Neuronal stem cell (in vitro differentiated cells): ENCODE data around the gene DESI2.

Experiments
- DNase-seq: peaks from one replicate; pipeline ENCODE4 v3.0.0-alpha.2; 2013; ENCODE audit warnings: low spot score
- H2AFZ ChIP-seq: one replicate; pipeline ENCODE4 v1.6.1; 2013; ENCODE audit warnings: mild to moderate bottlenecking, low read length, inconsistent platforms
- H2AK5ac ChIP-seq: 2 replicates; pipeline ENCODE4 v1.6.1; 2013; ENCODE audit warnings: low read depth, mild to moderate bottlenecking, inconsistent platforms, low read length, moderate library complexity, mixed read lengths
- H2BK120ac ChIP-seq: 2 replicates; pipeline ENCODE4 v1.6.1; 2013; ENCODE audit warnings: low read depth, mild to moderate bottlenecking, inconsistent platforms, low read length, moderate library complexity, mixed read lengths
- H2BK12ac ChIP-seq: one replicate; pipeline ENCODE4 v1.6.1; 2013; ENCODE audit warnings: low read length, inconsistent platforms
- H2BK15ac ChIP-seq: 2 replicates; pipeline ENCODE4 v1.6.1; 2013; ENCODE audit warnings: mild to moderate bottlenecking, low read length, inconsistent platforms, mixed read lengths
- H2BK5ac ChIP-seq: one replicate; pipeline ENCODE4 v1.6.1; 2013; ENCODE audit warnings: inconsistent platforms, mild to moderate bottlenecking, low read length, moderate library complexity
- H3K14ac ChIP-seq: one replicate; pipeline ENCODE4 v1.6.1; 2013; ENCODE audit warnings: low read length, inconsistent platforms
- H3K18ac ChIP-seq: 2 replicates; pipeline ENCODE4 v1.6.1; 2013; ENCODE audit warnings: low read length, inconsistent platforms
- H3K23ac ChIP-seq: 2 replicates; pipeline ENCODE4 v1.6.1; 2013; ENCODE audit warnings: low read depth, mild to moderate bottlenecking, mixed read lengths, low read length, inconsistent platforms; ENCODE audit not compliant: poor library complexity
- H3K27ac ChIP-seq: replicated peaks from 3 replicates; pipeline ENCODE4 v1.5.1; 2013; ENCODE audit warnings: low read length, inconsistent platforms
- H3K27me3 ChIP-seq, 3 experiments: 2 replicates each; pipeline ENCODE4 v1.6.1; 2013; ENCODE audit warnings: low read length in 3 of 3, mild to moderate bottlenecking in 2 of 3, inconsistent platforms in 1 of 3, low read depth in 1 of 3, mixed read lengths in 1 of 3, moderate library complexity in 1 of 3; ENCODE audit not compliant: control insufficient read depth in 3 of 3, insufficient read depth in 3 of 3
- H3K36me3 ChIP-seq, 2 donors: replicated peaks in 1 of 2; 2 replicates each; pipeline ENCODE4 v1.6.1; 2013; ENCODE audit warnings: low read length in 2 of 2; ENCODE audit not compliant: control insufficient read depth in 2 of 2, insufficient read depth in 2 of 2
- H3K4ac ChIP-seq: 2 replicates; pipeline ENCODE4 v1.6.1; 2013; ENCODE audit warnings: inconsistent platforms, mild to moderate bottlenecking, low read length, moderate library complexity
- H3K4me1 ChIP-seq, 2 donors: 1 replicate in 1 of 2; 2 replicates in 1 of 2; pipeline ENCODE4 v1.6.1; 2013; ENCODE audit warnings: low read length in 2 of 2, low read depth in 1 of 2; ENCODE audit not compliant: control insufficient read depth in 2 of 2, insufficient read depth in 1 of 2
- H3K4me2 ChIP-seq: one replicate; pipeline ENCODE4 v1.6.1; 2013; ENCODE audit warnings: mild to moderate bottlenecking, low read length, inconsistent platforms; ENCODE audit not compliant: insufficient read depth, poor library complexity, severe bottlenecking
- H3K4me3 ChIP-seq, 2 donors: 2 replicates each; pipeline ENCODE4 v1.5.1; 2013; ENCODE audit warnings: low read length in 2 of 2, mild to moderate bottlenecking in 2 of 2, inconsistent platforms in 1 of 2, moderate library complexity in 1 of 2
- H3K79me1 ChIP-seq: one replicate; pipeline ENCODE4 v1.6.1; 2013; ENCODE audit warnings: low read depth, mild to moderate bottlenecking, inconsistent platforms, low read length, moderate library complexity
- H3K9ac ChIP-seq: one replicate; pipeline ENCODE4 v1.6.1; 2013; ENCODE audit warnings: mild to moderate bottlenecking, low read depth, low read length, inconsistent platforms; ENCODE audit not compliant: poor library complexity
- H3K9me3 ChIP-seq, 2 donors: replicated peaks in 1 of 2; 2 replicates each; pipeline versions ENCODE3 to v1.6.1; 2013; ENCODE audit warnings: low read length in 2 of 2, mild to moderate bottlenecking in 2 of 2, inconsistent platforms in 1 of 2, low read depth in 1 of 2, mixed read lengths in 1 of 2, moderate library complexity in 1 of 2; ENCODE audit not compliant: control insufficient read depth in 2 of 2, insufficient read depth in 1 of 2
- H4K8ac ChIP-seq: one replicate; pipeline ENCODE4 v1.6.1; 2013; ENCODE audit warnings: low read depth, mild to moderate bottlenecking, inconsistent platforms, low read length, moderate library complexity
- H4K91ac ChIP-seq: one replicate; pipeline ENCODE4 v1.6.1; 2013; ENCODE audit warnings: low read length, low read depth, mild to moderate bottlenecking, inconsistent platforms; ENCODE audit not compliant: poor library complexity
- WGBS, 2 donors: extraction: QIAGEN DNeasy Blood & Tissue Kit; methylation state at CpG; one replicate each; pipeline ENCODE4 v1.1.7; 2013; ENCODE audit warnings: missing lambda C conversion rate in 2 of 2, mixed read lengths in 1 of 2; ENCODE audit not compliant: insufficient read length in 2 of 2, insufficient replicate concordance in 1 of 2; ENCODE audit errors: extremely low coverage in 2 of 2; 5-methylcytosine and 5-hydroxymethylcytosine counted together

Gene DESI2

DNA sequence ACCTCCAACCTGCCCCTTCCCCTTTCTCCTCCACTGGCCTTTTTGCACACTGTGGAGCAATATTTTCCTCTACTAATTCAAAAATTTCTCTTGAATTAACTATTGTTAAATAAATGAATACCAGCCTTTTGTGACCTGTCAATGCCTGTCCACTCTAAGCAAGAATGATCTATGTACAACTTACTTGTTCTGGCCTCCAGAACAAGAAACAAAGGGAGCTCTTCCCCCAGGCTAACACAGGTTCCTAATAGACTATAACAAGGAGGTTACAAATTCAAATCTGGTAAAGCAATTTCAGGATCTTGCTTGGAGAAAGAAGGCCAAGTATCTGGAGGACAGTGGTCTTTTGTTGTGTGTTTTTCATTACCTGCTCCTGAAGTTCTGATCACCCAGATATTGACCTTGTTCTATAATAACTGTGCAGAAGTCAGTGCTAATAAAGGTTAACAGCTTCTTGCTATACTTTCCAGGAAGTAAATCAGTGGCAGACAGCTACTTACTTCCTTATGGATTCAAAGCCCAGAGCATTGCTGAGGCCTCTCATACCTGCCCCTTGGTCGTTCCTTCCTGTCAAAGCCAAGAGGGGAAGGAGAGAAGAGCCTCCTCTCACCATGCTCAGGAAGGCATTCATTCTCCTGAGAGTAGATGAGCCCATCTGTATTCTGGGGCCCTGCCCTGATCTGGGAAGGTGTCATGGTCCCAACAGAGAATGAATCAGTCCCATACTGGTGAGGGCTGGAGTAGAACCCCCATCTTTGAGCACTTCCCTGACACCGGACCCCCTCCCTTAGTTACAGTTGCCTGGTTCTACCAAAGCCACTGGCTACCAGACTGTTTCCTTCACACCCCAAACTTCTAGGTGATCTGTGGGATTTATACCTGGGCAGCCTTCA, 56.8 kb downstream of the DESI2 start:
- H3K27ac ChIP-seq: no peak overlapping the region
- H3K27me3 ChIP-seq: no peaks in the 10 kb centered on the region
- H3K79me1 ChIP-seq: no peaks in the 10 kb centered on the region
- H2BK12ac ChIP-seq: no peak overlapping the region
- no peak for DNase-seq
- no peak overlapping the region for H3K18ac ChIP-seq
- peaks cover 0 to 6% of the 10 kb centered on the region in 2 donors for H3K4me1 ChIP-seq
- no peak overlapping the region for H3K9ac ChIP-seq
- H3K36me3 ChIP-seq: peaks cover 4 to 17% of the 10 kb centered on the region in 2 donors
- no peak overlapping the region for H3K4ac ChIP-seq
- H2AK5ac ChIP-seq: no peak overlapping the region
- H2BK5ac ChIP-seq: no peak overlapping the region
- H2BK120ac ChIP-seq: no peak overlapping the region
- no peak overlapping the region for H3K23ac ChIP-seq
- peak overlapping the region; percentile 31 for H4K8ac ChIP-seq
- no peak overlapping the region for H3K14ac ChIP-seq
- H3K4me2 ChIP-seq: no peak overlapping the region
- no peak overlapping the region for H2BK15ac ChIP-seq
- no CpG with 5 or more reads among the region's 2 CpGs for WGBS, 2 donors
- no peaks in the 10 kb centered on the region for H3K9me3 ChIP-seq
- no peak overlapping the region for H2AFZ ChIP-seq
- H3K4me3 ChIP-seq: no peak overlapping the region
- H4K91ac ChIP-seq: no peak overlapping the region

DNA sequence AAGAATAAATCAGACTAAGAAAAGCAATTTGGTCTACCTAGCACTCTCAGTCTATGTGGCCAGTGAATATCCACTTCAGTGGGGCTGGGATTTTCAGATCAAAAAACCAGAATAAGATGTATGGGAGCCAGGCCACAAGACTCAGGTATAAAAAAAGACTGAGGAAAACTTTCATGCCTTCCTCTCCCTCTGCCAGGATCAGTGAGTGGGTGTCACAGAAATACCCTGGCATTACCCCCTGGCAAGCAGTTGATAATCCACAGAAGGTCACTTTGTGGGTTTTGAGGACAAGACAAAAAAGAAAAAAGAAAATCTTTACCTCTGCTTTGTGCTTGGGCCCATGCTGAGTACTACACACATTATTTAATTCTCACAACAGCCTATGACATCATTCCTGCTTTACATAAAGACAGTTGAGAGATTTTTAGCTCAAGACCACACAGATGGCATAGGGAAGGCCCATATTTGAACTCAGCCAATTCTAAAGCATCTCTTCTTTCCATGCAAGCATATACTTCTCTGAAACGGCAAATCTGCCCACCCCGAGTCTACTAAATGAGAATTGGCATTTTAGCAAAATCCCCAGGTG, 57.6 kb downstream of the DESI2 start:
- Histone ChIP-seq H3K36me3 (peaks cover 2 to 14% of the 10 kb centered on the region in 2 donors), H3K27me3 (no peaks in the 10 kb centered on the region), H3K18ac (no peak overlapping the region), H3K79me1 (no peaks in the 10 kb centered on the region), H3K23ac (no peak overlapping the region), H3K9ac (no peak overlapping the region), H4K91ac (no peak overlapping the region), H3K14ac (no peak overlapping the region), H3K4me2 (no peak overlapping the region), H2BK120ac (no peak overlapping the region), H3K4me3 (no peak overlapping the region), H3K9me3 (no peaks in the 10 kb centered on the region), H2BK15ac (no peak overlapping the region), H2BK12ac (no peak overlapping the region), H3K27ac (no peak overlapping the region), H3K4ac (no peak overlapping the region), H3K4me1 (peaks cover 0 to 6% of the 10 kb centered on the region in 2 donors), H2AFZ (no peak overlapping the region), H4K8ac (no peak overlapping the region), H2AK5ac (no peak overlapping the region), H2BK5ac (no peak overlapping the region)
- WGBS, 2 donors: no CpG with 5 or more reads among the region's 2 CpGs
- no peak for DNase-seq

DNA sequence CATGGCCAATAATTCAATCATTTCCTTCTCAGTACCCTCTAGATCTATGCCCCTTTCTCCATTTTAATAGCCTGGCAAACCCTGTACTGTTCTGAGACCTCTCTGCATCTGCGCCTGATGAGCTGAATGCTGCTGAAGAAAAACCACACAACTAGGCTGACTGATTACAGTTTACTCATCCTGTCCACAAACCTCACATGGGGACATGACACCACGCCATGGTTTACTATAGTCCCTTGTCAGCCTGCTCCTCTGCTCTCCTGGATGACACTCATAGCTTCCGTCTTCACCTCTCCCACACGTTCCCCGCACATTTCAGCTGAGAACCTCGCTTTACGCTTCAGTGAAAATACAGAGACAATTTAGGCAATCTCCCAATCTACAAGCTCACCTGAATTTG, 59.7 kb downstream of the DESI2 start:
- Histone ChIP-seq H4K91ac (no peak overlapping the region), H2BK120ac (no peak overlapping the region), H3K4ac (no peak overlapping the region), H2BK5ac (no peak overlapping the region), H2AK5ac (no peak overlapping the region), H3K4me1 (peaks cover 0 to 6% of the 10 kb centered on the region in 2 donors), H3K27me3 (no peaks in the 10 kb centered on the region), H3K79me1 (no peaks in the 10 kb centered on the region), H3K4me3 (no peak overlapping the region), H4K8ac (no peak overlapping the region), H3K9ac (no peak overlapping the region), H2BK15ac (no peak overlapping the region), H2AFZ (no peak overlapping the region), H3K23ac (no peak overlapping the region), H2BK12ac (no peak overlapping the region), H3K4me2 (no peak overlapping the region), H3K18ac (no peak overlapping the region), H3K9me3 (no peaks in the 10 kb centered on the region), H3K36me3 (no peaks in the 10 kb centered on the region), H3K14ac (no peak overlapping the region), H3K27ac (no peak overlapping the region)
- no CpG with 5 or more reads among the region's 7 CpGs for WGBS, 2 donors
- DNase-seq: no peak

DNA sequence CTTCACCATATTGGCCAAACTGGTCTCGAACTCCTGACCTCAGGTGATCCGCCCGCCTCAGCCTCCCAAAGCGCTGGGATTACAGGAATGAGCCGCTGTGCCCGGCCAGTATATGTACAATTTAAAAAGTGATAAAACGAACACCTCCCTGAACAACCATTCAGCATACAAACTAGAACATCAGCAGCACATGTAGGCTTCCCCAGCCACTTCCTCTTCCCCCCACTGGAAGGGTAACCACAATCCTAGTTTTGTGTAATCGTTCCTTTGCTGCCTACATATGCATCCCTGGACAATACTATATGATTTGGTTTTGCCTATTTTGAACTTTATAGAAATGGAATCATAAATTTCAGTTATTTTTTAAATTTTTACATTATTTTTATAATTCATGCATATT, 60.4 kb downstream of the DESI2 start:
- Histone ChIP-seq H3K23ac (no peak overlapping the region), H3K4ac (no peak overlapping the region), H3K9ac (no peak overlapping the region), H3K79me1 (no peaks in the 10 kb centered on the region), H2AFZ (no peak overlapping the region), H3K27ac (no peak overlapping the region), H3K4me2 (no peak overlapping the region), H3K36me3 (no peaks in the 10 kb centered on the region), H2BK5ac (no peak overlapping the region), H3K14ac (no peak overlapping the region), H3K4me1 (peaks cover 0 to 5% of the 10 kb centered on the region in 2 donors), H2AK5ac (no peak overlapping the region), H3K9me3 (no peaks in the 10 kb centered on the region), H3K4me3 (no peak overlapping the region), H4K91ac (no peak overlapping the region), H4K8ac (no peak overlapping the region), H2BK120ac (no peak overlapping the region), H2BK12ac (no peak overlapping the region), H2BK15ac (no peak overlapping the region), H3K27me3 (no peaks in the 10 kb centered on the region), H3K18ac (no peak overlapping the region)
- WGBS, 2 donors: no CpG with 5 or more reads among the region's 8 CpGs
- DNase-seq: no peak
